Measurements from ENCODE around the gene FHOD3.

FHOD3 gene

DNA sequence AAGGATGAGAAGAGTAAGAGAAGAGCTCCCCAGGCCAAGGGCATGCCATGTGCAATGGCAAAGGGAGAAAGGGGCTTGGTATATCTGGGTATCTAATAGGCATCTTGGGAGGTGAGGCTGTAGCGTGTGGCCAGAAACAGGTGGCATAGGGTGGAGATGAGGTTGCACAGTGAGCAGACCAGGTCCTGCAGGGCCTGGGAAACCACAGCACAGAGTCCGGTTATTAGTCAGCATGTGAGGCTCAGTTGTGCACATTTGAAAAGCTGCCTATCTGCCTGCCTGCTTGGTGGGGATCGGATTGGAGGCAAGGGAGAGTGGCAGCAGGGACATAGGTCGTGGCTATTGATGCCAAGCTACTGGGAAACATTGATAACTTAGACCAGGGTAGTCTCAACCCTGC lies 340.7 kb downstream of the FHOD3 start:
- in situ Hi-C loops (cut with MboI; ENCODE audit: low sequenced_read_pairs), result no loop called here

DNA sequence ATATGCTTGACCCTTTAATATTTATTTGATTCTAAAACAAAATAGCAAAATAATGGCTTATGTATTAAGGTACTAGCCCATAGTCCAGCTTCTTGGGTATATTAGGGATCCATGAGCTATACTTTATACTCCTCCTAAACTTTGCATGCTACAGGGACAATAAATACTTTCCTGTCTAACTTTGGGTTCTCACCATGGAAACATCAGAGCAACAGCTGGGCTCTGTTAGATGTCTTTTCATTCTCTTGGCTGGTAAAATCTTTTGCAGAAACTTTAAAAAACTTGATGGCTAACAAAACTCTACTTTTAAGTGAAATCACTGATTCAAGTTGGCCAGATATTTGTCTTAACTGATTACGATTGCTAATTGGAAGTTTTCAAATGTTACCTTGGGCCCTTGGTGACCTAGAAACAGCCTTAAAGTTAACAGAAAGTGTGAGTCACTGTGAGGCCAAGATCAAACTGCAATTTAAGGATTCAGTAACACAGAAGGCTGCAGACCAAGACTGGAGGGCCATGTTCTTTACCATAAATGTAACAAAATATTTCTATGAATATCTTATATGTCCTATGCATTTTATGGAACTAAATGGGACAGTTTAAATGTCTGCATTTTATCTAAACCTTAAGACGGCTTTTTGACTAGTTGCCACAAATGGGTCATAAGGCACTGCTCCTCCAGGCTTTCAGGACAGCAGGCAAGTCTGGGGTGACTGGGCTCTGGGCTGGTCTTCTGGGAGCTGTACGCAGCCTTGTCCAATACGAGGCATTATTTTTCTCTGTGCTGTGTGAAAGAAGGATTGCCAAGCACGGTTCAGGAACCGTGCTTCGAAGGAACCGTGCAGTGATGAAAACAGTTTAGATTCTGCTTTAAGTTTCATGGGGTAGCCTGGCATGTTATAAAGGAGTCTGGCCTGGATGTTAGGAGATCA lies 342.8 kb downstream of the FHOD3 start:
- in situ Hi-C loops (cut with MboI; ENCODE audit: low sequenced_read_pairs), result no loop called here

DNA sequence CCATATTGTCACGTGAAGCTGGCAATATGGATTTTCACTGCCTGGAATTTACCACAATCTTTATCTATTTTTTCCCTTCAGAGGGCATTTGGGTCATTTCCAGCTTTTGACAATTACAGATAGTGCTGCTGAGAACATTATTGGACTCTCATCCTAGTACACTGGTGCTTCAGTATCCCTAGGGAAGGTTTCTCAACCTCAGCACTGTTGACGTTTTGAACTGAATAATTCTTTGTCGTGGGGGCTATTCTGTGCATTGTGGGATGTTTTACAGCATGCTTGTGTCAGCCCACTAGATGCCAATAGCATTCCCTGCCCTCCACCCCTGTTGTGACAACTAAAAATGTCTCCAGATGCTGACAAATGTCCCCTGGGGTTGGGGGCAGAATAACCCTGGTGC lies 345.5 kb downstream of the FHOD3 start:
- in situ Hi-C loops (cut with MboI; ENCODE audit: low sequenced_read_pairs), result no loop called here

GRCh38 chr18:36648803-36649202 lies 351.3 kb downstream of the FHOD3 start:
- in situ Hi-C loops (cut with MboI; ENCODE audit: low sequenced_read_pairs), result no loop called here

DNA sequence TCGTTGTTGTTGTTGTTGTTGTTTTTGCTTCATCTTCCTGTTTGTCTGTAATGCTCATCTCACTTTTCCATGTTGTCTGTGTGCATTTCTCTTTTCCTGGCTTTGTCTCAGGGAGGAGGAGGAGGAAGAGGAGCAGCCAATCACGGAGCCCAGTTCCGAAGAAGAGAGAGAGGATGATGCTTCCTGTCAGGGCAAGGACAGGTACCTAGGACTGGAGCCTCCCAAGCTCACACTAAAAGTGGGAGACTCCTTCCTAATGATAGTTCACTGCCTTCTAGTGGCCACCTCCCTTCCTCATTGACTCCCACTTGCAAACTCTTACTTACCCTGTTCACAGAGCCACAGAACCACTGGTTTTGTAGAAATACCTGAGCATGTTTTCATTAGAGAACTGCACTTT lies 351.7 kb downstream of the FHOD3 start:
- in situ Hi-C loops (cut with MboI; ENCODE audit: low sequenced_read_pairs), result no loop called here

DNA sequence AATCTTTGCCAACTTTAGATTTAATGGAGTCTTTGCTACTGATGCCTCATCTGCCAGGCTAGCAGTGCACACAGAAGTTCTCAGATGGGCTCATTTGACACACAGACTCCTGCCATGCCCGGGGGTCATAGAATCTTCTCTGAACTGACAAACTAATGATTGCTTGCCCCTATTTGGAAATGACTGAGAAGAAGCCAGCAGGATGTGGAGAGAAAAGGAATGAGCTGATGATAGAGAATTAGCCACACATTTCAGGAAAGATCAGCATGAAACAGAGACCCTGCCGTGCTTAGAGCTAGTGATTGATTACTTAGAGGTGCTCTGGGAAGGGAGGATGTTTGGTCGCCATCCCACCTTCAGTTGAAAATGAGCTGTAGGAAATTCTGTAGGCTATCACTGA lies 352.8 kb downstream of the FHOD3 start:
- in situ Hi-C loops (cut with MboI; ENCODE audit: low sequenced_read_pairs), result no loop called here

GRCh38 chr18:36650906-36651305 lies 353.4 kb downstream of the FHOD3 start:
- in situ Hi-C loops (cut with MboI; ENCODE audit: low sequenced_read_pairs), result no loop called here

DNA sequence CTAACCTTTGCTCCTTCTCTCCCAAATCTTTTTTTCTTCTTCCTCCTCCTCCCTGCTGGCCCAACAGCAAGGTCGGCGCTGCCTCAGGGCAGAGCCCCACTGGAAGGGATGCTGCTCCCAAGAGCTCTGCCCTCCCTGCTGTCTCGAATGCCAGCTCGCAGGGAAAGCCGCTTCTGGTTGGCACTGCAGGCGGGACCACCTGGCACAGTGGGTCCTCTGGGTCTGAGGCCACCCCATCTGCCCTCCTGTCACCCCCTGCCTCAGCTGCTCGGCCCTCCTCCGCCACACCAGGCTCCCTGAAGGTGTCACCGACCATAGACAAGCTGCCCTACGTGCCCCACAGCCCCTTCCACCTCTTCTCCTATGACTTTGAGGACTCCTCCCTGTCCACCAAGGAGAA lies 355.0 kb downstream of the FHOD3 start:
- in situ Hi-C loops (cut with MboI; ENCODE audit: low sequenced_read_pairs), result no loop called here

DNA sequence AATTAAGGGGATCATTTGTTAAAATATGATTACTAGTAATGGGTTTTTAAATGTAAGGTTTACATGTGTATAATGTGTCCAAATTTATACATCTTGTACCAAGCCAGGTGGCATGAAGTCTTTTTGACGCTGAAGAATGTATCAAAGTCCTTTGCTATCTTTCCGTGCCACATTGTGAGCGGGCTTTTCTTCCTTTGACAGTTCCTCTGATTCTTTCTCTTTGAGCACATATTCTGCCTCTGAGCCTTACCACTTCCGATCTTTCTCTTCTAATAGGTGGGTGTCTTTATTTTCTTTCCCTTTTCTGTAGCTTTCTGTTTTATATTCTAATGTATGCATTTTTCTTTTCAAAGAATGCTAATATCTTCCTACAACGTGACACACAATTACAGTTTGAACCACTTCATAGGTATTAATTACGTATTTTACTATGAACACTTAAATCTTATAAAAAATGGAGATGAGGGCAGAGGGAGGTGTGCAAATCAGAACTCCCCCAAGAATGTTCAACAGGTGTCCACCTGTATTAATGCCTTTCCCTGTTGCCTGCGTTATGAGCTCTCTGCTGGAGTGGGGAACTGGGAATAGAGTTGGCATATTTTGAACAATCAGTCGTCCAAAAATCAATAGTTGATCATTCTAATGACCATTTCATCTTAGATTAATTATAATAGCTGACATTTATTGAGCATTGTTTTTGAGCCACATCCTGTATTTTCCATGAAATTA lies 355.8 kb downstream of the FHOD3 start:
- in situ Hi-C loops (cut with MboI; ENCODE audit: low sequenced_read_pairs), result no loop called here

DNA sequence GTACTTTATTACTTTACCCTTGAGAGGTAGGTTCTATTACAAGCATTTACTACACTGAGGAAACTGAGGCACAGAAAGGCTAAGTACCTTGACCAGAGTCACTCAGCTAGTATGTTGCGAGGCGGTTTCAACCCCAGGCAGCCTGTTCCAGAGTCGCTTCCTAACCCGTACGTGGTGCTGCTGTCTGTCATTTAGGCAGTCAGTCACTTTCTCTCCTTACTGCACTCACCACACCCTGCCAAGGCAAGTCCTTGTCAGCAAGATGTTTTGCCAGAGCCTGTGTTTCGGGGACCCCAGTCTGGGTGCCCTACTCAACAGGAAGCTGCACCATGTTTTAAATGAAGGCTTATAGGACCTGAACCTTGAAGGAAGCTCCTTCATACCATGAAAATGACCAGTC lies 356.4 kb downstream of the FHOD3 start:
- in situ Hi-C loops (cut with MboI; ENCODE audit: low sequenced_read_pairs), result no loop called here

DNA sequence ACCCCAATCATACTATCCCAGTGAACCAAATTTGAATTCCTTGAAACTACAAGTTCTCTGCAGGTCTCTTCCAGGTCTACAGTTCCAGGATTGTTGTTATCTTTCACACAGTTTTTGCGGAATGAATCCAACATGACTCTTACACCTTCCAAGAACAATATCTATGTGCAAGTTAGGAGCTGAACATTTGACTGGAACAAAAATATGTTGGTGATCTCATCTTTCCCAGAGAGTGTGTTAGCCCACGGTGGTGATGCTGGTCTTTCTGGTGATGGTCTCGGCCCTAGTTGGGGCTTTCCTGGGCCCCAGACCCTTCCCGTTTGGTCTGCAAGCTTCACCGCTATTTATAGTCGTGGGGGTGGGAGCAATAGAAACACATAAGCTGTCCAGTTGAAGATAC lies 357.6 kb downstream of the FHOD3 start:
- in situ Hi-C loops (cut with MboI; ENCODE audit: low sequenced_read_pairs), result no loop called here

DNA sequence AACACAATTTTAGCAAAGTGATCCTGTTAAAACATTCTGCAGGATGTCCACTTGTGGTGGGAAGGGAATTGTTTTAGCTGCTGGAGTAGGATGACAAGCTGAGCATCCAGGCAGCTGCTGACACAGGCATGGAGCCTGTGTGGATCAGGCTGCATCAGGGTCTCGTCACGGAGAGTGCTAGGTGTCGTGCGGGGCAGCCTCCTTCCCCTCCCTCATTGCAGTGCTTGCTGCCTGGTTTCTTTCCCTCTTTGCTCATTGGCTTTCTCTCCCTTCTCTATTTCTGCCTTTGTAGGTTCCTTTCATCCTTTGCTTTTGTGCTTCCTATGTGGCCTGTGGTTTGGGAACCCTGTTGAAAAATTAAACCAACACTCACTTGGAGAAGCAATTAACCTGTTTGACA lies 358.4 kb downstream of the FHOD3 start:
- in situ Hi-C loops (cut with MboI; ENCODE audit: low sequenced_read_pairs), result no loop called here

DNA sequence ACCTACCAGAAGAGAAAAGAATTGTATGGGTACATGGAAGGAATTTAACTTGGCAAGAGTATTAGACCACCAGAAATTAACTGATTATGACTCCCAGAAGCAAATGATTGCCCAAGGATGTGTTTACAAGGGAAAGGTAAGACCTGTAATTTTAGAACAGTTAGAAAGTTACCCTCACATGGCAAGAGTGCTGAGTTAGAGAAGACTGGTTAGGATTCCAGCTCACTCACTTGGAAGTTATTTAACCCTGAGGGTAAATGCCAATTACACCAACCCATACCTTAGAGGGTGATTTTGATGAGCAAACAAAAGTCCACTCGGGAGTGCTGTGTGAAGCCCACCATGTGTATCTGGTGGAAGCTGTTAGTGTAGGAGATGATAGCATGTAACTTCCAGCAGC lies 361.1 kb downstream of the FHOD3 start:
- in situ Hi-C loops (cut with MboI; ENCODE audit: low sequenced_read_pairs), result no loop called here

DNA sequence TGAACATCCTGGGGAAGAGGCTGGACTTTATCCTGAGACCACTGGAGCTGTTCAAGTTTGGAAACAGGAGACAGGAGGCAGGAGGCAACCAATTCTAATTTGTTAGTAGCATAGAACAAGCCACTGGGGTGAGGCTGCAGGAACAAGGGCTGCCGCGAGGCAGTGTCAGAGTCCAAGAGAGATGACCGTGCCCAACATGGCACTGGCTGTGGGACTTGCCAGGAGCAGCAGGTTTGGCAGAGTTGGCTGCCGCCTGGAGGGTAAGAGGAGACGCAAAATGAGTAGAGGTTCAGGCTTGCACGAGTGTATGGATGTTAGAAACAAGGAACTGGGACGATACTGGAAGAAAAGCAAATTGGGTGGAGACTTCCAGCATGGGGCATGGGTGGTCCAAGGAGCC lies 362.8 kb downstream of the FHOD3 start:
- in situ Hi-C loops (cut with MboI; ENCODE audit: low sequenced_read_pairs), result no loop called here

GRCh38 chr18:36661999-36662398 lies 364.5 kb downstream of the FHOD3 start:
- in situ Hi-C loops (cut with MboI; ENCODE audit: low sequenced_read_pairs), result no loop called here

DNA sequence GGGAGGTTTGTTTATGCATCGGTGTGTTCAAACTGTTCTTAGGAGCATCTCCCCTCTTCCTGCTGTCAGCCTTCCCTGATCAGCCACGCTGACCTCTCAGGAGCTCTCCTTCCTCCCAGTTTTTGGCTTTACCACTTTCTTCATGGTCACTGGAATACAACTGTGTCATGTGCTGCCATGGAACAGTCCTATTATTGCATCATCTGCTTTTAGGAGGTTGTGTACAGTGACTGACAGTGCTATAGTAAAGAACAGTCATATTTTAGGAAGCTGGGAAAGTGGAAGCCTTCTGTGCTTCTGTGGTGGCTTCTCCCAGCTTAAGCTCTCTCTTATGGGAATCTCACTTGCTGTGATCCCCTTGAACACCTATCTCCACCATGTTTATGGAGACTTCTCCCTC lies 365.8 kb downstream of the FHOD3 start:
- in situ Hi-C loops (cut with MboI; ENCODE audit: low sequenced_read_pairs), result no loop called here

DNA sequence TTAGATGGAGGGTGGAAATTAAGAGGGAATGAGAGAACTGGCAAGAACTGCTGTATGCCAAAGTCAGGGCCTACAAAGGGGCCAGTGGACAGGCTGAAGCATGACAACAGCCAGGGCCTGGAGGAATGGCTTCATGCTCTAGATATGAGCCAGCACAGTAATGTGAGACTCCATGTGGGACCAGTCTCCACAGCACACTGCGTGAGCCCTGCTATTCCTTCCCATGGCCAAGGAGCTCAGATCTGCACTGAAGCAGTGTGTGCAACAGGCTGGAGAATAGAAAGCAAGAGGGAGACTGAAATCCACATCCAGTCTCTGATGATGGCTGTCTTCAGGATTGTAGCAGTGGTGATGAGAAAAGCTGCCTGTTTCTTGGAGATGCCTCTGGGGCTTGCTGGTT lies 368.4 kb downstream of the FHOD3 start:
- in situ Hi-C loops (cut with MboI; ENCODE audit: low sequenced_read_pairs), result no loop called here

- in situ Hi-C loops (cut with MboI; ENCODE audit: low sequenced_read_pairs), result no loop called here
Measured at GRCh38 chr18:36667811-36668210, 370.3 kb downstream of the FHOD3 start.

- in situ Hi-C loops (cut with MboI; ENCODE audit: low sequenced_read_pairs), result no loop called here
Measured at GRCh38 chr18:36668349-36668748, 370.8 kb downstream of the FHOD3 start.

DNA sequence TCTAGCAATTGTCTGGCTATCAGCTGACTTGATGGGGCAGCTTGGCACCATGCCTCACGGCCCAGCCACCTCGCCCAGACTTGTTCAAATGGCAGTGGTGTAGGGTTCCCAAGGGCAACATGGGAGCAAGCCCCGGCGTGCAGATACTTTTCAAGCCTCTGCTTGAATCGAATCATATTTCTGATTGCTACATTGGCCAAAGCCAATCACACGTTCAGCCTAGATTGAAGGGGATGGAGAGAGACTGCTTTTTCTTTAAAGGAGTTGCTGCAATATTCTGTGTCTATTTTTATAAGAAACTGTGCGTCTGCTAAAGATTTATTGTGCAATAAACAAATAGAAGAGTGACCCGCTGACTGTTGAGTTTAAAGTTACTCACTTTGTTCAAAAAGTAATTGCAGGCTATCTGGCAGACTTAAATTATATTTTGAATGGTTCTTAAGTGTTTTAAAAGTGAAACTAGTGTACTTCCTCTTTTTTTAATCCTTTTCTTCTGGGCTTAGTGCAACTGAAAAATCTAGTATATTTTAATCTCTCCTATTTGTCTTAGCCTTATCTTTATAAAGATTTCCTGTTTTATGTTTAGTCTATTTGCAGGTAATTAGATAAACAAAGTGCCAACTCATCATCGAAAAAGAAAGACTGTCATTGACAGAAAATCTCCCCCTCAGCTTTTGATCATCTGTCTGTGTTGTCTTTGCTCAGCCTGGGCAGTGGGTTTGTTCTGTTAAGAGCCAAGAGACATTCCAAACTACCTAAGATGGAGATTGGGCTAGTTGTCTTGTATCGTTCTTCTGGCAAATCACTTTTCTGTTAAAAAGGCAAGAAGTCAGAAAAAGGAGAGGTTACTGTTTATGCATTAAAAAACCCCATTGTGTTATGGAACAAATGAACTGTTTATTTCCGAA lies 375.2 kb downstream of the FHOD3 start:
- in situ Hi-C loops (cut with MboI; ENCODE audit: low sequenced_read_pairs), result no loop called here

DNA sequence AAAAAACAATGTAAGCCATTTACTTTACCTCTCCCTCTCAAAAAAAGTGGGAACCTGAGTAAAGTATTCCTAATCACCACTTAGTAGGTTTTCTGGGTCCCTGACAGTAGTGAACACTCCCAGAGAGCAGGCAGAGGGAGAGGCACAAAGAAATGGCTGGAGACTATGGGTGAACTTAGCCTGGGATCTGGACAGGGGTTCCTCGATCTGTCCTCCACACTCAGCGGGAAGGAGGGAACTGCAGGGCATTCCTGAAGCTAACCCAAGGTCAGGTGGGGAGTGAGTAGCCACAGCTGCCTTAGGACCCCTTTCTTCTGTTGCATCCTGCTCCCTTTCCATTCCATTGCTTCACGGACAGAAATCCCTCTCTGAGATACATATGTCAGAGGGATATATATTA lies 375.9 kb downstream of the FHOD3 start:
- in situ Hi-C loops (cut with MboI; ENCODE audit: low sequenced_read_pairs), result no loop called here

All from HL-60/S4 (cell line).